ENCODE data around the gene MLF1. TPM values are rescaled to one million over a fixed set of nuclear protein-coding genes. Genes with fewer than 3 reads are reported as not detected.
A peak's percentile ranks its signal among the peaks of the same experiment; 100 is the strongest.

MLF1 gene
- polyA plus RNA-seq, 4 donors = 48.5 to 65.4 (median 54.9) TPM

- no peak for DNase-seq (ENCODE audit: low read depth in 4 of 4, low spot score in 2 of 4)
Observed at GRCh38 chr3:158573714-158574113, 2.7 kb downstream of the MLF1 start.

- no peak for DNase-seq (ENCODE audit: low read depth in 4 of 4, low spot score in 2 of 4)
Observed at GRCh38 chr3:158574646-158575045, 3.7 kb downstream of the MLF1 start.

DNA sequence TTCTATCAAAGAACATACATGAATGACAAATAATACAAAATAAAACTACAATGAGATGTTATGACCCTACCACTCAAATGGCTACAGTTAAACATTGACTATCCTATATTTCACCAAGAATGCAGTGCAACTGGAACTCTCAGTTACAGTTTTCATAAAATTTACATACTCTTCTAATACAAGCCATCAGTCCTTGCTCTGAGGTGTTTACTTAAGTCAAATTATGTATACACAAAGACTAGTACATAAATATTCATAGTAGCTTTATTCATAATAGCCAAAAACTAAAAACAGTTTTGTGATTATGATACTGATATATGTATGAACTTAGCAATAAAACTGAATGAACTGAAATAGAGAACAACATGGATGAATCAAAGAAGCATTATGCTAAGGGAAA lies 19.2 kb downstream of the MLF1 start:
- no peak for DNase-seq (ENCODE audit: low read depth in 4 of 4, low spot score in 2 of 4)

GRCh38 chr3:158600787-158601186 lies 29.8 kb downstream of the MLF1 start:
- DNase-seq (ENCODE audit: low read depth in 4 of 4, low spot score in 2 of 4) = no peak

GRCh38 chr3:158602227-158602626 lies 31.2 kb downstream of the MLF1 start:
- no peak for DNase-seq (ENCODE audit: low read depth in 4 of 4, low spot score in 2 of 4)

GRCh38 chr3:158617982-158618875 lies 47.2 kb downstream of the MLF1 start:
- no peak for DNase-seq (ENCODE audit: low read depth in 4 of 4, low spot score in 2 of 4)

DNA sequence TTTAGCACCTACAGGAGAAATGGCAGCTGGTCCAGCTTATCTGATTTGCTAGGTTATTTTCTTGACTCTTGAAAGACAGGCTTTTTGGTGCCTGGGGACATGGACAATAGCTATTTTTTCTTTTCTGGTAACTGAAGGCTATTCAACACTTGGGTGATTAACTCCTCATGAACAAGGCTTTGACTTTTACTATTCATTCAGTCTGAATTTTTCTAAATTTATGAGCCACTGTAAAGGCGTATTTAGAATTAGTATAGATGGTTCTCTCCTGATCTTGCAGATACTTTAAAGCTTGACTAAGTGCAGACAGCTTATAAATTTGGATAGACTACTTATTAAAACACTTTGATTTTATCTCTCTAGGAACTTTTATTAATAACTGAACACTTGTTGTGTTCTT lies 54.9 kb downstream of the MLF1 start:
- DNase-seq (ENCODE audit: low read depth in 4 of 4, low spot score in 2 of 4) = no peak

DNA sequence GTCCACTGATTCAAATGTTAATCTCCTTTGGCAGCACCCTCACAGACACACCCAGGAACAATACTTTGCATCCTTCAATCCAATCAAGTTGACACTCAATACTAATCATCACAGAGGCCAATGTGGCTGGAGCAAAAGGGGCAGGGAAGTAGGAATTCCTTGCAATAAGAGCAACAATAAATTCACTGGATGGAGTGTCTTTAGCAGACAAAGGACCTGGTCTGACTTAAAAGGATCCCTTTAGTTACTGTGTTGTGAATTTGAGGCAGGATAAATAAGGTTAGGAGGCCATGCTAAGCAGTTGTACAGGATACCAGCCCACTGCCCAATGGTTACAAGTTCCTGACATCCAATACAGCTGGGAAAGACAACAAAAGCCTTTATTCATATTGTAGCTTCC lies 61.0 kb downstream of the MLF1 start:
- no peak for DNase-seq (ENCODE audit: low read depth in 4 of 4, low spot score in 2 of 4)

GRCh38 chr3:158640646-158641045 lies 69.7 kb downstream of the MLF1 start:
- DNase-seq (ENCODE audit: low read depth in 4 of 4, low spot score in 2 of 4) = no peak

DNA sequence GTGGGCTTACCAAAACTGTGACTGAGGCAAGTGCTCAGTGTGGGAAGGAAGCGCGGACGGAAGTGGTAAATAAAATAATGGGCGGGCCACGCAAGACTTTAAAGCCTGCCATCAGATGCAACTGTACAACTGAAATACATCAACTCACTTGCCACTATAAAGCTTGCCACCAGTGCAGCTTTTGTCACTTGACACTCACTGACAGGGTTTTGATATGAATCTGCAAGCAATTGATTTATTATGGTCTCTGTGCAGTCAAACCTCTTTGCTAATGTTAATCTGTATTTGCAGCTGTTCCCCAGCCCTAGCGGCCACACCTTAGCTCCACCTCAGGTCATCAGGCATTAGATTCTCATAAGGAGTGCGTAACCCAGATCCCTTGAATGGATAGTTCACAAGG lies 71.0 kb downstream of the MLF1 start:
- DNase-seq (ENCODE audit: low read depth in 4 of 4, low spot score in 2 of 4) = no peak

GRCh38 chr3:158642474-158643210 lies 71.6 kb downstream of the MLF1 start:
- no peak for DNase-seq (ENCODE audit: low read depth in 4 of 4, low spot score in 2 of 4)

- peak; percentile 64 to 95 (median 80) for DNase-seq (ENCODE audit: low read depth in 4 of 4, low spot score in 2 of 4)
Observed at GRCh38 chr3:158644345-158644908, 73.4 kb downstream of the MLF1 start, which contains the start of gene GFM1. Gene GFM1 (plus strand): TSS chr3:158644527. CDS start chr3:158644635, 108 bp downstream.

DNA sequence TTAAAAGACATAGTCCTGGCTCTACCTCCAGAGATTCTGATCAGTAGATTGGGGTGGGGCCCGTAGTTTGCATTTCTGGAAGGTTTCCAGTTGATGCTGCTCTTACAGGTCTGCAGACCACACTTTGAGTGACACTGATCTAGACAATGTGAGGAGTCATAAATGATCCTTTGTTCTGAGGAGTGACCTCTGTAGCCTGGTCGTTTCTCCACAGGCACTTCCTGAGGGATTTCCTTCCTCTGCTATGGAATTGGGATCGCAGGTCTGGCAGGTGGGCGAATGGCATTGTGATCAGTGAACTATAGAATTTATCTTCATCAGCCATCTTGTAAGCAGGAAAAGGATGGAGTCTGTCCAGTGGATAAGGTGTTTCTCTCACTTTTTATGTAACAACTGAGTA lies 78.8 kb downstream of the MLF1 start:
- no peak for DNase-seq (ENCODE audit: low read depth in 4 of 4, low spot score in 2 of 4)

- DNase-seq (ENCODE audit: low read depth in 4 of 4, low spot score in 2 of 4) = no peak
Observed at GRCh38 chr3:158651192-158651591, 80.2 kb downstream of the MLF1 start.

DNA sequence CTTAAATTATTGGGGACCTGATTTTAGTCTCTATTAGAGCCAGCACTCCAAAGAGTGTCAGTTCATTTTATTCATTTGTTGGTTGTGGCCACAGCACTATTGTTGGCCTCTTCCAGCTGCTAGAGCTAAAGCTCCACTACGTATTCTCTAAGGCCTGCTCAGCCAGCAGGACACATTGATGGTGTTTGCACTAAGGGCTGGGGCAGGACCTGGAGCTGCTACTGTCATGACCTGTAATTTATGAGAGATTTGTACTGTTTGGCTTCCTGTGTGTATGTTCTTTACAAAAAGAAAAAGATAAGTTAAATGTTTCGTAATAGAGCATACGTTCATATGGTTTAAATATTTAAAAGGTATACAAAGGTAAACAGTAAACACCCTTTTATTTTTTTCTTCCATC lies 81.5 kb downstream of the MLF1 start:
- DNase-seq (ENCODE audit: low read depth in 4 of 4, low spot score in 2 of 4) = no peak

Other genes with a start within 250 kb of the MLF1 start
- 10 to 100 TPM; 41.0 to 54.3 (median 46.0) TPM for gene GFM1, start 73.3 kb downstream of the MLF1 start, polyA plus RNA-seq (ENCODE audit: insufficient read length in 4 of 4)
- 10 to 100 TPM; 27.2 to 36.1 (median 31.1) TPM for gene LXN, start 101.5 kb downstream of the MLF1 start, polyA plus RNA-seq (ENCODE audit: insufficient read length in 4 of 4)
- 10 to 100 TPM in 3 of 4 donors, 1 to 10 TPM in 1; 7.2 to 33.0 (median 12.8) TPM for gene RARRES1, start 161.3 kb downstream of the MLF1 start, polyA plus RNA-seq (ENCODE audit: insufficient read length in 4 of 4)
- 10 to 100 TPM; 46.9 to 55.5 (median 50.6) TPM for gene MFSD1, start 230.9 kb downstream of the MLF1 start, polyA plus RNA-seq (ENCODE audit: insufficient read length in 4 of 4)